SK-MEL-5 (cell line): Measurements from ENCODE around the gene DPRX. TPM values are rescaled to one million over a fixed set of nuclear protein-coding genes. Genes with fewer than 3 reads are reported as not detected.

Source experiments
- DNase-seq: peaks from one replicate; pipeline ENCODE4 v3.0.0-alpha.2; 2016; ENCODE audit warnings: low read depth, low spot score
- in situ Hi-C: cut with HindIII; loops from 2 replicates; pipeline ENCODE4 v1.10.0; 2016; ENCODE audit warnings: low sequenced_read_pairs, high pct_unique_total_duplicates, low pct_unique_long_range_greater_than_20kb
- small RNA-seq, 2 experiments: library from RNA; depleted of rRNA; stranded (forward); fragments of <200 nt; gene quantifications; one replicate each; pipeline ENCODE3, GENCODE V24; 2014
- total RNA-seq: library from RNA; depleted of rRNA; stranded (reverse); fragments of >200 nt; shearing (Covaris generic); gene quantifications from 2 replicates; pipeline ENCODE4 v1.2.3, GENCODE V29; 2014; rRNA removed

The DPRX gene
- total RNA-seq, 1 experiment from 2014 or later: not detected

DNA sequence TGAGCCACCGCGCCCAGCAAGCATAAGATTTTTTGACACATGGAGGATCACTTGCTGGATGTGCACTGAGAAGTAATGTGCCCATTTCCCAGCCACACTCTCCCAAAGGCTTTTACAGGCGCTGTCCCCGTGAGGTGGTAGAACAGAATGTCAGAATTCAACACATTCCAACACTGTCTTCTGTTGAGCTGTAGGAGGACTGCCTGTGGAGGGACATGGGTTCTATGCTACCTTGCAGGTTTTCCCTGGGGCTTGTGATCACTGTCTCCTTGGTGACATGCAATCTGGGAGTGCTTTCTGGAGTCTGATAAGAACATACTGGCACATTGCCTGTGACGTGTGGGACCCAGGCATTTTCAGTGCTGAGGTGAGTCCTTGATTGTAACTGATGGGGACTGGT lies 38.5 kb downstream of the DPRX start:
- in situ Hi-C loops: no loop called here
- no peak for DNase-seq

DNA sequence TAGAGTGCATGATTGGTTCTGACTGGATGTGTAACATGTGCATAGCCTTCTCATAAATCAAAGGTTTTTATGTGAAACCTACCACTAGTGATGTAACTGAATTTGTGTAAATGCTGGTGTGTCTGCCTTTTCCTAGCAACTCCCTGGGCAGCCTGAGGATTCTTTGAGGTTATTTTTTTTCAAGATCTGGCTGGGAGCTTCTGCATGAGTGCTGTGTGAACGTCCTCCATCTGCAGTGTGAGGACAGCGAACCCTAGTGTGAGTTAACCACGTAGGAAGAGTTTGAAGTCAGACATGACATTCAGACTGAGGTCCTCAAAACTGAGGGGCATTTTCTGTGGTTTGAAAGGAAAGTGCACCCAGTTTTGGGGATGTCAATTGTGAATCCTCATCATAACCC lies 39.9 kb downstream of the DPRX start:
- DNase-seq: peak; percentile 7
- in situ Hi-C loops: no loop called here

Small RNA genes lying within 50 kb of the gene (small RNA-seq; reads per million reads assigned to genes)
- gene MIR1323 (0 reads per million in 2 experiments), gene MIR498 (0 reads per million in 2 experiments), gene MIR512-1 (0 reads per million in 2 experiments), gene MIR512-2 (0 reads per million in 2 experiments), gene MIR515-1 (0 reads per million in 2 experiments), gene MIR515-2 (0 reads per million in 2 experiments), gene MIR519C (0 reads per million in 2 experiments), gene MIR519E (0 reads per million in 2 experiments), gene MIR520E (0 reads per million in 2 experiments), gene RNU6-698P (0 reads per million in 2 experiments)

Other genes starting within 250 kb of the DPRX start
- 9.7 and 11.5 TPM in 2 replicates for gene ZNF765, start 236.8 kb upstream of the DPRX start, total RNA-seq
- 7.8 and 8.6 TPM in 2 replicates for gene ZNF761, start 200.0 kb upstream of the DPRX start, total RNA-seq
- 3.4 and 3.9 TPM in 2 replicates for gene ZNF813, start 164.3 kb upstream of the DPRX start, total RNA-seq
- 4.3 and 7.7 TPM in 2 replicates for gene ZNF331, start 93.9 kb upstream of the DPRX start, total RNA-seq
- gene NLRP12, start 192.3 kb downstream of the DPRX start, total RNA-seq: not detected in 2 replicates
- gene MYADM, start 235.9 kb downstream of the DPRX start, total RNA-seq: 4.0 and 4.5 TPM in 2 replicates